ENCODE data around the gene RER1.

RER1 gene

GRCh38 chr1:2415337-2415736 is 23.7 kb downstream of the RER1 start:
- no peak for DNase-seq
- Histone ChIP-seq H3K27me3 (replicated peaks; ENCODE audit: insufficient read depth, low read length) (peaks cover 36% of the 10 kb centered on the region), H3K4me1 (ENCODE audit: low read length) (peaks cover 25% of the 10 kb centered on the region), H3K36me3 (replicated peaks; ENCODE audit: insufficient read depth, low read length) (no peaks in the 10 kb centered on the region), H3F3A (ENCODE audit: insufficient read depth, low read length) (peaks cover 11% of the 10 kb centered on the region), H4K20me1 (ENCODE audit: insufficient read depth, low read length) (no peaks in the 10 kb centered on the region), H3K4me3 (ENCODE audit: low read length) (peak overlapping the region; percentile 50), H3K27ac (ENCODE audit: low read length) (no peak overlapping the region), H2AFZ (ENCODE audit: low read length) (peak overlapping the region; percentile 76), H3K9me2 (replicated peaks; ENCODE audit: insufficient read depth, low read length) (no peaks in the 10 kb centered on the region), H3K9ac (ENCODE audit: low read length) (peak overlapping the region; percentile 37; the same call in 1 of the 2 replicates), H3K79me2 (ENCODE audit: low read length) (peaks cover 7% of the 10 kb centered on the region), H3K9me3 (replicated peaks; ENCODE audit: insufficient read depth, low read length) (no peaks in the 10 kb centered on the region), H3K4me2 (ENCODE audit: low read depth, low read length) (peak overlapping the region; percentile 96)
- TF ChIP-seq EZH2phosphoT487 (IDR thresholded peaks at IDR 0.05; ENCODE audit: low read length) = no peak
- no peak for TF ChIP-seq CTCF (IDR thresholded peaks at IDR 0.05; ENCODE audit: low read length)
- TF ChIP-seq EZH2 (optimal IDR thresholded peaks at IDR 0.05; ENCODE audit: low read depth, low read length) = no peak

- no peak overlapping the region for H3K27ac ChIP-seq (ENCODE audit: low read length)
- no peaks in the 10 kb centered on the region for H3K36me3 ChIP-seq (replicated peaks; ENCODE audit: insufficient read depth, low read length)
- H2AFZ ChIP-seq (ENCODE audit: low read length) = peak overlapping the region; percentile 76
- peak overlapping the region; percentile 37; the same call in 1 of the 2 replicates for H3K9ac ChIP-seq (ENCODE audit: low read length)
- TF ChIP-seq EZH2phosphoT487 (IDR thresholded peaks at IDR 0.05; ENCODE audit: low read length) = no peak
- TF ChIP-seq CTCF (IDR thresholded peaks at IDR 0.05; ENCODE audit: low read length) = peak; percentile 20
- H3K9me3 ChIP-seq (replicated peaks; ENCODE audit: insufficient read depth, low read length) = no peaks in the 10 kb centered on the region
- H3K4me3 ChIP-seq (ENCODE audit: low read length) = peak overlapping the region; percentile 50
- H3K27me3 ChIP-seq (replicated peaks; ENCODE audit: insufficient read depth, low read length) = peaks cover 41% of the 10 kb centered on the region
- H3K4me2 ChIP-seq (ENCODE audit: low read depth, low read length) = peak overlapping the region; percentile 96
- DNase-seq = peak; percentile 55
- H3K79me2 ChIP-seq (ENCODE audit: low read length) = peaks cover 7% of the 10 kb centered on the region
- peaks cover 11% of the 10 kb centered on the region for H3F3A ChIP-seq (ENCODE audit: insufficient read depth, low read length)
- H3K4me1 ChIP-seq (ENCODE audit: low read length) = peaks cover 25% of the 10 kb centered on the region
- H4K20me1 ChIP-seq (ENCODE audit: insufficient read depth, low read length) = no peaks in the 10 kb centered on the region
- no peaks in the 10 kb centered on the region for H3K9me2 ChIP-seq (replicated peaks; ENCODE audit: insufficient read depth, low read length)
Observed at GRCh38 chr1:2415801-2416208, 24.2 kb downstream of the RER1 start.

- TF ChIP-seq EZH2 (optimal IDR thresholded peaks at IDR 0.05; ENCODE audit: low read depth, low read length) = no peak
- TF ChIP-seq CTCF (IDR thresholded peaks at IDR 0.05; ENCODE audit: low read length) = no peak
- TF ChIP-seq EZH2phosphoT487 (IDR thresholded peaks at IDR 0.05; ENCODE audit: low read length) = no peak
- Histone ChIP-seq H3K36me3 (replicated peaks; ENCODE audit: insufficient read depth, low read length) (no peaks in the 10 kb centered on the region), H3K4me1 (ENCODE audit: low read length) (peaks cover 25% of the 10 kb centered on the region), H3K4me2 (ENCODE audit: low read depth, low read length) (peak overlapping the region; percentile 96; the same call in 1 of the 2 replicates), H4K20me1 (ENCODE audit: insufficient read depth, low read length) (no peaks in the 10 kb centered on the region), H3K27ac (ENCODE audit: low read length) (no peak overlapping the region), H3K9me3 (replicated peaks; ENCODE audit: insufficient read depth, low read length) (no peaks in the 10 kb centered on the region), H3K9ac (ENCODE audit: low read length) (no peak overlapping the region), H2AFZ (ENCODE audit: low read length) (no peak overlapping the region; the same call in 1 of the 2 replicates), H3K9me2 (replicated peaks; ENCODE audit: insufficient read depth, low read length) (no peaks in the 10 kb centered on the region), H3K79me2 (ENCODE audit: low read length) (peaks cover 7% of the 10 kb centered on the region), H3K27me3 (replicated peaks; ENCODE audit: insufficient read depth, low read length) (peaks cover 46% of the 10 kb centered on the region), H3K4me3 (ENCODE audit: low read length) (no peak overlapping the region), H3F3A (ENCODE audit: insufficient read depth, low read length) (peaks cover 11% of the 10 kb centered on the region)
- DNase-seq = no peak
Observed at GRCh38 chr1:2416403-2416802, 24.8 kb downstream of the RER1 start.
